HEK293 (cell line): ENCODE results near the gene B3GALT2.

Experiments
- CTCF ChIA-PET: fragments of 350-600 bp; formaldehyde crosslinking; extraction: SDS; loops from one replicate; lab custom pipeline; 2021; ENCODE audit warnings: antibody characterized with exemption; lab: Yijun Ruan, JAX
- POLR2A ChIA-PET: fragments of 300-600 bp; formaldehyde crosslinking; extraction: SDS; loops from one replicate; lab custom pipeline; 2020; ENCODE audit warnings: antibody characterized with exemption, inconsistent platforms; lab: Yijun Ruan, JAX
- H3K27ac ChIP-seq: fragments of 200-500 bp; sonication (Bioruptor generic); 2 replicates; pipeline ENCODE4 v1.5.1; 2014; ENCODE audit warnings: low read depth, low read length, control low read depth, inconsistent platforms; ENCODE audit errors: extremely low read depth
- H3K36me3 ChIP-seq, 2 experiments: fragments of 200-500 bp in 1 of 2; sonication (Bioruptor generic) in 1 of 2; 1 replicate in 1 of 2; 2 replicates in 1 of 2; pipeline ENCODE4 v1.5.1; 2014 to 2017; ENCODE audit warnings: inconsistent platforms in 2 of 2, low read length in 2 of 2; ENCODE audit not compliant: control insufficient read depth in 2 of 2, insufficient read depth in 1 of 2
- H3K4me1 ChIP-seq: fragments of 200-500 bp; sonication (Bioruptor generic); 2 replicates; pipeline ENCODE4 v1.5.1; 2014; ENCODE audit warnings: mild to moderate bottlenecking, low read length, inconsistent platforms; ENCODE audit not compliant: control insufficient read depth, insufficient read depth
- H3K4me3 ChIP-seq: 2 replicates; pipeline ENCODE4 v1.5.1; 2011; ENCODE audit warnings: low read depth, mild to moderate bottlenecking, control low read depth, low read length, moderate library complexity
- H3K9me3 ChIP-seq: fragments of 200-500 bp; sonication (Bioruptor generic); 2 replicates; pipeline ENCODE4 v1.5.1; 2014; ENCODE audit warnings: low read depth, low read length, inconsistent platforms; ENCODE audit not compliant: control insufficient read depth, insufficient read depth
- BCL6B ChIP-seq: fragments of 450-650 bp; formaldehyde crosslinking; IDR thresholded peaks from 2 replicates; pipeline ENCODE4 v1.5.1; 2017; ENCODE audit warnings: missing biosample characterization, missing genetic modification characterization
- HOXD13 ChIP-seq: sonication (generic); formaldehyde crosslinking; IDR thresholded peaks from 2 replicates; pipeline ENCODE4 v1.8.0; 2022; ENCODE audit warnings: missing genetic modification reagents, borderline replicate concordance
- KLF10 ChIP-seq: fragments of 450-650 bp; IDR thresholded peaks from 2 replicates; pipeline ENCODE4 v1.5.1; 2018; ENCODE audit warnings: missing biosample characterization, mild to moderate bottlenecking, missing genetic modification characterization
- MEIS1 ChIP-seq: sonication (generic); formaldehyde crosslinking; IDR thresholded peaks from 2 replicates; pipeline ENCODE4 v1.8.1; 2022; ENCODE audit warnings: missing genetic modification reagents, mild to moderate bottlenecking, borderline replicate concordance
- RBAK ChIP-seq: fragments of 450-650 bp; formaldehyde crosslinking; IDR thresholded peaks from 2 replicates; pipeline ENCODE4 v1.5.1; 2016; ENCODE audit warnings: missing biosample characterization, missing genetic modification characterization
- ZBTB11 ChIP-seq: fragments of 450-650 bp; formaldehyde crosslinking; conservative IDR thresholded peaks from 2 replicates; pipeline ENCODE4 v1.5.1; 2016; ENCODE audit warnings: low read depth, missing biosample characterization, missing genetic modification characterization
- ZBTB44 ChIP-seq: fragments of 450-650 bp; IDR thresholded peaks from 2 replicates; pipeline ENCODE4 v1.5.1; 2018; ENCODE audit warnings: missing biosample characterization, mild to moderate bottlenecking, missing genetic modification characterization
- ZFP37 ChIP-seq: fragments of 450-650 bp; formaldehyde crosslinking; IDR thresholded peaks from 2 replicates; pipeline ENCODE4 v1.5.1; 2016; ENCODE audit warnings: missing biosample characterization, missing genetic modification characterization
- ZNF248 ChIP-seq: fragments of 450-650 bp; formaldehyde crosslinking; IDR thresholded peaks from 2 replicates; pipeline ENCODE4 v1.5.1; 2017; ENCODE audit warnings: missing biosample characterization, missing genetic modification characterization
- ZNF26 ChIP-seq: fragments of 450-650 bp; formaldehyde crosslinking; IDR thresholded peaks from 2 replicates; pipeline ENCODE4 v1.5.1; 2016; ENCODE audit warnings: missing biosample characterization, missing genetic modification characterization
- ZNF354C ChIP-seq: fragments of 450-650 bp; formaldehyde crosslinking; IDR thresholded peaks from 2 replicates; pipeline ENCODE4 v1.5.1; 2016; ENCODE audit warnings: missing biosample characterization, missing genetic modification characterization, low read depth, borderline replicate concordance
- ZNF362 ChIP-seq: fragments of 450-650 bp; formaldehyde crosslinking; IDR thresholded peaks from 2 replicates; pipeline ENCODE4 v1.5.1; 2016; ENCODE audit warnings: missing biosample characterization, missing genetic modification characterization
- ZNF596 ChIP-seq: fragments of 450-650 bp; IDR thresholded peaks from 2 replicates; pipeline ENCODE4 v1.5.0; 2018; ENCODE audit warnings: missing biosample characterization, mild to moderate bottlenecking, missing genetic modification characterization, moderate library complexity
- ZNF600 ChIP-seq: fragments of 450-650 bp; formaldehyde crosslinking; IDR thresholded peaks from 2 replicates; pipeline ENCODE4 v1.5.1; 2016; ENCODE audit warnings: missing biosample characterization, missing genetic modification characterization
- ZNF626 ChIP-seq: fragments of 450-650 bp; sonication (Bioruptor Pico); formaldehyde crosslinking; IDR thresholded peaks from 2 replicates; pipeline ENCODE4 v1.5.1; 2018; ENCODE audit warnings: missing biosample characterization, missing genetic modification characterization, inconsistent platforms
- ZNF704 ChIP-seq: fragments of 450-650 bp; formaldehyde crosslinking; IDR thresholded peaks from 2 replicates; pipeline ENCODE4 v1.5.1; 2016; ENCODE audit warnings: missing biosample characterization, missing genetic modification characterization
- ZSCAN16 ChIP-seq: fragments of 450-650 bp; formaldehyde crosslinking; IDR thresholded peaks from 2 replicates; pipeline ENCODE4 v1.5.1; 2016; ENCODE audit warnings: missing biosample characterization, missing genetic modification characterization

Gene B3GALT2

GRCh38 chr1:193181536-193181935 is 4.9 kb downstream of the B3GALT2 start:
- CTCF ChIA-PET: interaction anchor here (0.9 kb wide), 1 partner anchor 254 kb away, joined by 3 read pairs; no protein-coding TSS in a partner anchor
- H3K9me3 ChIP-seq: no peaks in the 10 kb centered on the region
- H3K36me3 ChIP-seq: no peaks in the 10 kb centered on the region
- H3K27ac ChIP-seq: no peak overlapping the region
- H3K4me1 ChIP-seq: peaks cover under 1% of the 10 kb centered on the region; the same call in 1 of the 2 replicates
- POLR2A ChIA-PET: no interaction called here
- TF ChIP-seq ZSCAN16 (tag by site-specific recombination) (no peak), ZNF704 (tag by site-specific recombination) (no peak), ZNF354C (tag by site-specific recombination) (no peak), ZNF362 (tag by site-specific recombination) (no peak), RBAK (tag by site-specific recombination) (no peak), HOXD13 (CRISPR knock-in tag) (no peak), ZBTB11 (tag by site-specific recombination) (no peak), MEIS1 (CRISPR knock-in tag) (no peak), ZNF600 (no peak), ZFP37 (tag by site-specific recombination) (no peak), KLF10 (tag by site-specific recombination) (no peak), ZNF26 (tag by site-specific recombination) (no peak), ZNF596 (tag by site-specific recombination) (no peak)
- no peak overlapping the region for H3K4me3 ChIP-seq

- CTCF ChIA-PET: no interaction called here
Measured at GRCh38 chr1:193179094-193179493, 7.3 kb downstream of the B3GALT2 start.

More at GRCh38 chr1:193179094-193179493, 7.3 kb downstream of the B3GALT2 start:
- POLR2A ChIA-PET: no interaction called here
- no peak for TF ChIP-seq HOXD13 (CRISPR knock-in tag)
- no peak for TF ChIP-seq ZNF248
- no peak for TF ChIP-seq ZNF626 (tag by site-specific recombination)
- no peak for TF ChIP-seq ZNF704 (tag by site-specific recombination)
- peak; percentile 51; the same call in 1 of the 2 replicates for TF ChIP-seq ZBTB44 (tag by site-specific recombination)
- TF ChIP-seq BCL6B (tag by site-specific recombination): no peak
- TF ChIP-seq, all 188 proteins: peak for 1
- Histone ChIP-seq H3K27ac (no peak overlapping the region), H3K4me3 (no peak overlapping the region), H3K9me3 (no peaks in the 10 kb centered on the region), H3K36me3 (no peaks in the 10 kb centered on the region), H3K4me1 (no peaks in the 10 kb centered on the region)
